DND-41 (cell line): ENCODE data around the gene DOC2B.

Source experiments
- EZH2 ChIP-seq: IDR thresholded peaks from 3 replicates; pipeline ENCODE4 v1.6.1; 2012; ENCODE audit warnings: borderline replicate concordance, low read depth, mild to moderate bottlenecking, moderate library complexity, low read length, inconsistent platforms; ENCODE audit not compliant: severe bottlenecking
- TF ChIP-seq, protein P1 (sequence below): IDR thresholded peaks from 2 replicates; pipeline ENCODE4 v1.5.1; 2012; ENCODE audit warnings: borderline replicate concordance, low read length, moderate library complexity, mild to moderate bottlenecking; ENCODE audit not compliant: poor library complexity, severe bottlenecking; ENCODE audit errors: extremely low read depth

DNA sequence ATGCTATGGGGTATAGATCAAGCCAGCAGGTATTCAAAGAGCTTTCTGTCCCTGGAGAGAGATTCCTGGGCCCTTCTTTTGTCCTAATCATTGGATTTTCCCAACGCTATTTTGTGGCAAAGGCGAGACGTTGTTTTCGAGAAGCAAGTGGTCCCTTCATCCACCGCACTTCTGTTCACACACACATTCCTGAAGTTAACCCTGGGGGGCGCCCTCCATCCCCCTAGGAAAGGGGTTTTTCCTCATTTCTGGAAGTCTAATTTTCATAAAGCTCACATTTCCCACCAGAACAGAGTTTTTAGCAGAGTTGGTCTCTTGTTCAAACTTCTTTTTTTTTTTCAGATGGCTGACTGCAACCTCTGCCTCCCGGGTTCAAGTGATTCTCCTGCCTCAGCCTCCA, 32.2 kb downstream of the DOC2B start:
- TF ChIP-seq, protein P1, sequence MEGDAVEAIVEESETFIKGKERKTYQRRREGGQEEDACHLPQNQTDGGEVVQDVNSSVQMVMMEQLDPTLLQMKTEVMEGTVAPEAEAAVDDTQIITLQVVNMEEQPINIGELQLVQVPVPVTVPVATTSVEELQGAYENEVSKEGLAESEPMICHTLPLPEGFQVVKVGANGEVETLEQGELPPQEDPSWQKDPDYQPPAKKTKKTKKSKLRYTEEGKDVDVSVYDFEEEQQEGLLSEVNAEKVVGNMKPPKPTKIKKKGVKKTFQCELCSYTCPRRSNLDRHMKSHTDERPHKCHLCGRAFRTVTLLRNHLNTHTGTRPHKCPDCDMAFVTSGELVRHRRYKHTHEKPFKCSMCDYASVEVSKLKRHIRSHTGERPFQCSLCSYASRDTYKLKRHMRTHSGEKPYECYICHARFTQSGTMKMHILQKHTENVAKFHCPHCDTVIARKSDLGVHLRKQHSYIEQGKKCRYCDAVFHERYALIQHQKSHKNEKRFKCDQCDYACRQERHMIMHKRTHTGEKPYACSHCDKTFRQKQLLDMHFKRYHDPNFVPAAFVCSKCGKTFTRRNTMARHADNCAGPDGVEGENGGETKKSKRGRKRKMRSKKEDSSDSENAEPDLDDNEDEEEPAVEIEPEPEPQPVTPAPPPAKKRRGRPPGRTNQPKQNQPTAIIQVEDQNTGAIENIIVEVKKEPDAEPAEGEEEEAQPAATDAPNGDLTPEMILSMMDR = no peak
- no peak for TF ChIP-seq EZH2
